ENCODE data around the gene RAB15.

RAB15 gene
- total RNA-seq: 5.3 to 6.0 reads per million in 2 donors

DNA sequence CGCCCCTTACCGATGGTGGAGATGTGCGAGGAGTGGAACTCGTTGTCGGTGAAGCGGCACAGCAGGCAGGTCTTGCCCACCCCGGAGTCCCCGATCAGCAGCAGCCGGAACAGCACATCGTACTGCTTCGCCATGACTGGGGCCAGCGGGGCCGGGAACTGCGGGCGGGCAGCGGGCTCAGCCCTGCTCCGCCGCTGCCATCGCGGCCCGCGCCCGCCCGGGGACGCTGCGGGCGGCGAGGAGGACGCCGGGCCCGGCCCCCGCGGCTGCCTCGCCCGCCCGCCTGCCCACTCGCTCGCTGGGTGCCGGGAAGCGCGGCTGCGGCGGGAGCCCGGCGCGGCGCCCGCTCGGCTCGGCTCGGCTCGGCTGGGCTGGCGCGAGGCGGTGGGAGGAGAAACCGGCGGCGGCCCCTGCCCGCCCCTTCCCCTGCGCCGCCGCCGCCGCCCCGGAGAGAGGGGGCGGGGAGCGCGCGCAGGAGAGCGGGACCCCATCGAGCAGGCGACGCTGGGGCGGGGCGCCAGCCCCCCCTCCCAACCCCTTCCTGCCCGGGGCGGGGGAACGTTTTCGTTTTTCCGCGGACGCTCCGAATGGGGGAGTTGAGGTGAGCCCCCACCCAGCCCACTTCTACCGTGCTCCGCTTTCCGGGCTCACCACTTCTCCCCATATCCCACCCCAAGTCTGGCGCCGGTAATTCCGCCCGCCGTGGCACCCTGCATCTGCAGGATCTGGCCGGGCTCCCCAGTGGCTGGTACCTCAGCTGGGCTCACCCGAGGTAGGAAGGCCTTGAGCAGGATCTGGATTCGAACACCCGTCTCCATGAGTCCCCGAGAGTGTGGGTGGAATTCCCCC, at the start of gene RAB15:
Gene RAB15 (minus strand): TSS at position 394 of the 849 bp plus-strand sequence. CDS start 260 bp downstream, at position 134.
- peak; percentile 31 for DNase-seq

GRCh38 chr14:65019944-65020566, 47.9 kb upstream of the RAB15 start:
- DNase-seq: no peak

DNA sequence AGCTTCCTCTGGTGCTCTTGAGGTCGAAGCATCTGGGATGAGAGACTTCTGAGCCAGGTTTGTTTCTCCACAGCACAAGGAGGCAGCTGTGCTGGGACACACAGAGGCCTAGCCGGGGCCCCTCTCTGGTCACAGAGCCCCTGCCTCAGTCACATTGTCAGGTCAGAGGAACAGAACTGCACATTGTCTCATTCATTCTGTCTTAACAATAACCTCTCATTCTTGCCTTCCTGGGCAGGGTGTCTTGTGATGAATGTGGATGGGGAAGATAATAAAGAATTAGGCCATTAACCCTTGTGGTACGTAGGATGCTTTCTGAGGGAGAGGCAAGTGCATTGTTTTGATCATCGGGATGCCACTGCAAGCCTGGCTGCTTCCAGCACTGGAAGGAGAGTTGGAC, 44.3 kb upstream of the RAB15 start:
- no peak for DNase-seq

DNA sequence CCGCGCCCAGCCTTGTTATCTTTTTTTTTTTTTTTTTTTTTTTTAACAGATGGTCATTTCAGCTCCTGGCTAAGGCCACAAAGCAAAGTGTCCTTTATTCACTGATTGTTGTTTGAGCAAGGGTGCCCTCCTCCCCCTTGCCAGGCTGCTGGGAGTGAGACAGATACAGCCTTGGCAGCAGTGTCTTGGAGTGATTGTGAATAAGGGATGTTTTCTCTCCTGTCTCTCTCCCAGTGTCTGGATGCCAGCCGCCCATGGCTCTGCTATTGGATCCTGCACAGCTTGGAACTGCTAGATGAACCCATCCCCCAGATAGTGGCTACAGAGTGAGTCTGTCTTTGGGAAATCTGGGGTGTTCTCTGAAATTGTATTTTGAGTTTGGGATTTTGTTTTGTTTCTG, 43.3 kb upstream of the RAB15 start:
- DNase-seq: no peak

DNA sequence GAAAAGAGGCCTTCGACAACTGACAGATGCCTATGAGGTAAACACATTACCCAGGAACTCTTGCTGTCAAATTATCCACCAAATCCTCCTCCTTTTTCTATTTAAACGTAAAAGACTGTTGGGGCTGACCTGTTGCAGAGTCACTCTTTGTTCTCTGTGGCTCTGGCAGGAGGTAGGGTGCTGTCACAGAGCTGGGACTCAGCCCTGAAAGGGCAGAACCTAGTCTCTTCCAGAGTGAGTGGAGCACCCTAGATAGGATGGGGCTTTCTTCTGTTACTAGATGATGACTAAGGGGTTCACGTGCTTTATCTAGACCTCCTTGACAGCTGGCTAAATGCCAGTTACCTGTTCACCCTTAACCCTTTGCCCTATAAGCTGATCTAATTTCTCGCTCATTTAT, 40.2 kb upstream of the RAB15 start:
- DNase-seq: no peak

GRCh38 chr14:65011538-65011937, 39.4 kb upstream of the RAB15 start:
- no peak for DNase-seq

DNA sequence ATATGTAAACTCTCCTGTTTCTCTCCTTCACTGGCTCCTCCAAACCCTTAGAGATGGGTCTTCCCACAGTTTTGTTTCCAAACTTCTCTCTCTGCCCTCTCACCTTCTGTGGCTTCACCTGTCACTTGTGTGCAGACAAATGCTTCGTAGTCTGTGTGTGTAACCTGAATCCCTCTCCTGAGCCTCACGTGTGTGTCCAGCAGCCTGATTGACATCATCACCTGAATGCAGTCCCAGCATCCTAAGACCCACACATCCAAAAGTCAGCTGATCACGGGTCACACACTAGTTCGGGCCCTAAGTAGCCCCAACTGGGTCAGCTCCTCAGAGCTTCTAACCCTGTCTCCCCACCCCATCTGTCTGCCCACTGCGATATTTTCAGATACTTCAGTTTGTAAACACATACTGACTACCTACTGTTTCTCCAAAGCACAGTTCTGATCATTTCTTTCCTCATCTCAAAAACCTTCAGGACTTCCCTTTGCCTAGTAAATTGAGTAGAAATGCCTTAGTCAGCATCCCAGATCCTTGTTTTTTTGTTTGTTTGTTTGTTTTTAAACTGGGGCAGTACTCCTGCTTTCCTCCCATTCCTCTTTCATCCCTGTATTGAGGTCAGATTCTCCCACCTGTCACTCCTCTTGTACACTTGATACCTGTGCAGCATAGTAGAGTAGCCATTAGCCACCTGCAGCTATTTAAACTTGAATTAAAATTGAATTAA, 38.2 kb upstream of the RAB15 start:
- no peak for DNase-seq

GRCh38 chr14:65007202-65007601, 35.1 kb upstream of the RAB15 start:
- no peak for DNase-seq

DNA sequence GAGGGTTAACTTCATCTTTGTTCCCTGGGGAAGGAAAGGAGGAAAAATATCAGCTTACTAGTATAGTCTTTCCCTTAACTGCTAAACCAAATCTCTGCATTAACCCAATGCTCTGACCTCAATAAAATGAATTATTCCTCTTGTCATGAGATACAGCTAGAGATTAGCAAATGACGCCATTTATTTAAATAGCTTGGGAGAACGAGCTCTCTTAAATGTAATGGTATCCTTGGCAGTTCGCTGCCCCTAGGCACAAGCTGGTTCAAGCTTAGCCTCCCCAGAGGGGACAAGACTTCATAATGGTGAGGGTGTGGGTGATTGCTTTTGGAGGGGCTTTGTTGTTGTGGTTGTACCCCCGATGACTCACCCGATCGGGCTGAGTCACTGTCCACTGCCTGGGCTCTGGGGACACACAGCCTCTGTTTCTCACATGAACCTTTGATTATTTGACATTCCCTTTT, 34.2 kb upstream of the RAB15 start:
- no peak for DNase-seq

DNA sequence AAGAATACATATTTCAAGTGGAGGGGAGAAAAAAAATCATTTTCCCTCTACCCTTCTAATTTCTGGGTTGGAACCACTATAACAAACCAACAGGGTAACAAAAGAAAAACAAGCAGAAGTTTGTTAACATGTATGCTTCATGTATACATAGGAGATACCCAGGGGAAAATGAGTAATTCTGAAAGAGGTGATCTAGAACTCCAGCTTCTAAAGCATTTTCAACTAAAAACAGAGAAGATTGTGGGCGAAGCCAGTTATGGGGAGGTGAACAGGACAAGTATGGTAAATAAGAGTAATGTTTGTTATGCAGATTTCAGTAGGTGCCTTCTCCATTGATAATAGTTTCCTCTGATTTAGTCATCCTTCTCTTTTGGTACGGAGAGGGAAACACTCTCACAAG, 31.3 kb upstream of the RAB15 start:
- DNase-seq: no peak

- no peak for DNase-seq
Measured at GRCh38 chr14:65002586-65003210, 30.6 kb upstream of the RAB15 start.

- no peak for DNase-seq
Measured at GRCh38 chr14:65001723-65002122, 29.6 kb upstream of the RAB15 start.

DNA sequence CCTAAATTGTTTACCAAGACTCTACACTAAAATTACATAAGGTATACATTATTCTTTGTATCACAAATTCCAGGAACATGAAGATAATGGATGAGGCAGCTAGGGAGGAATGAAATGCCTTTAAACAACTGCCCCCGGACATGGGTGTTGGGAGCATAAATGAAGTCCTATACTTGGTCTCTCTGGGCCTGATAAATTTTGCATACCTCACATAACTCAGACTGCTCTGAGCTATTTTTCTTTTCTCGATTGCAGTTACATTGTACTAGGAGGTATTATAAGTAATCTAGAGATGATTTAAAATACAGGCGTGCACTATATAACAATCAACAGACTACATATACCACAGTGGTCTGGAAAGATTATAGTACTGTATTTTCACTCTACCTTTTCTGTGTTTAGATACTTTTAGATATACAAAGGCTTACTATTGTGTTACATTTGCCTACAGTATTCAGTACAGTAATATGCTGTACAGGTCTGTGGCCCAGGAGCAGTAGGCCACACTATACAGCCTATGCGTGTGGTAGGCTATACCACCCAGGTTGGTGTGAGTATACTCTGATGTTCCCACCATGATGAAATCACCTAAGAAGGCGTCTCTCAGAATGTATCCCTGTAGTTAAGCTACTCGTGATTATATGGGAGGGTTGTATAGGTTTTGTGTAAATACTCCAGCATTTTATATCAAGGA, 28.9 kb upstream of the RAB15 start:
- DNase-seq: no peak

GRCh38 chr14:64998455-64998931, 26.4 kb upstream of the RAB15 start:
- no peak for DNase-seq

- no peak for DNase-seq
Measured at GRCh38 chr14:64997108-64997794, 25.1 kb upstream of the RAB15 start.

- DNase-seq: no peak
Measured at GRCh38 chr14:64995291-64995690, 23.2 kb upstream of the RAB15 start.

DNA sequence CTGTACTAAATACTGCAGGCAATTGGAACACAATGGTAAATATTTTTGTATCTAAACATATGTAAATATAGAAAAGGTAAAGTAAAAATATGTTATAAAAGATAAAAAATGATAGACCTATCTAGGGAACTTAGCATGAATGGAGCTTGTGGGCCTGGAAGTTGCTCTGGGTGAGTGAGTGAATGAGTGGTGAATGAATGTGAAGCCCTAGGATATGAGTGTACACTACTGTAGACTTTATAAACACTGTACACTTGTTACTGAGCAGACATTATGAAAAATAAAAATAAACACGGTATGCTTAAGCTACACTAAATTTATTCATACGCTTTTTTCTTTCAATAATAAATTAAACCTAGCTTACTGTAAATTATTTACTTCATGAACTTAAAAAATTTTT, 22.4 kb upstream of the RAB15 start:
- DNase-seq: no peak

DNA sequence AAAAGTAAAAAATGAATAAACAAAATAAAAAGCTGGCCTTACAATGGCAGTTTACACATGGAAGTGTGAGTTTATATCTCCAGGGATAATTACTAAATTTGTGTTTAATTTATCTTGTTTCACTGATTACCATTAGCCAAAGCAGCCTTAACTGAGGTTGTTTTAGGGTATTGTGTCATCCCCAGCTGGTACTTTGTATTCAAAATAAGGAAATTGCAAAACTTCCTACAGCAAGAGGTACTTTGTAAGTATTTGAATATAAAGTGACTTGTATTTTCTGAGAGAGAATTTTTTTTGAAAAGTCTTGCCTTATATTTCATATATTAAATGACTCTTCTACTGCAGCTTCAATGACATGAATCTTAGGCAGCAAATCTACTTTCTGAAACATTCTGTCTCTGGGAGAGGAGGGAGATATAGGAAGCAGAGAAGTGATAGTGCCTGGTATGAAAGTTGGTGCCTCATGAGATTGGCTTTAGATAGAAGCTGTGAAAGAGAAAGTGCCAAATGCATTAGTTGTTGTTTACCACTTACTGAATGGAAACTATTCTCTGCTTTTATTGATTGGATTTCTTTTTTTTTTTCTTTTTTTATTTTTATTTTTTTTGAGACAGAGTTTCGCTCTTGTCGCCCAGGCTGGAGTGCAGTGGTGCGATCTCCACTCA, 21.3 kb upstream of the RAB15 start:
- no peak for DNase-seq

DNA sequence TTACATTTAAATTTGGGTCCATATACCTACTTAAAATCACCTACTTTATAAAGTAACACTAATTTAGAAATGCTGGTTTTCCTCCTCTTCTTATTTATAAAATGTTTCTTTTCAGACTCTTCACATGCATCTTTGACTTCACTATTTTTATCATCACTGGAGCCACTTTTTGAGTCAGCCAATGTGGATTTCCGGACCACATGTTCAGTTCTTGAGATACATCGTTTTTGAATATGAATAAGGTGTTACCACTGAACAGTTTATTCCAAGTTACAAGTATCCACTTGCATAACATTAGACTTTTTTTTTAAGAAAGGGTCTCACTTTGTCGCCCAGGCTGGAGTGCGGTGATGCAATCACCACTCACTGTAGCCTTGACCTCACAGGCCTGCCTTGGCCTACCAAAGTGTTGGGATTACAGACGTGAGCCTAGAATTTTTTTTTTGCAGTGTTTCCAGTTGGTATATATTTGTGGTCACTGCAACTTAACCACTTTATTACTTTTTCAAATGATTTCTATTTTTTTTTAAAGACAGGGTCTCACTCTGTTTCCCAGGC, 20.3 kb upstream of the RAB15 start:
- no peak for DNase-seq

DNA sequence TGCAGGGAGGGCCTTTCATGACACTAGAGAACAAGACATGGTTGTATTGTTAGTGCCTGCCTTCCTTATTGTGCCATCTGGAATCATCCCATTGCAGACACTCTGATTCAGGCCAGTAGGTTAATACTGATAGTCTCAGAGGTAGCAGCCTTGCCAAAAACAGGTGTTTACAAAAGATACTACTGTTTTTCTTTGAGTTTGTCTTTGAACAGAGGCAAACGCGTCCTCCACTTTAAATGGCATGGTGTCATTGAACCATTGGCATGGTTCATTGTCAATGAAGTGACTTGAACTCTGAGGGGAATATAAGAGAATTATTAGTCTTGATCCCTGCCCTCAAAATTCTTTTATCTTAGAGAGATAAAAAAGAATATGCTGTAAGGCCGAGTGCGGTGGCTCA, 18.8 kb upstream of the RAB15 start:
- no peak for DNase-seq

GRCh38 chr14:64990296-64990695, 18.2 kb upstream of the RAB15 start:
- DNase-seq: no peak

Data from T-helper 9 cell (primary cell).